Esophagus muscularis mucosa (tissue), 4 donors: ENCODE measurements around the gene TBC1D16. TPM values are rescaled to one million over a fixed set of nuclear protein-coding genes. Genes with fewer than 3 reads are reported as not detected.

Experiments used
- DNase-seq: peaks from one replicate; pipeline ENCODE4 v3.0.0-alpha.2; 2017; ENCODE audit errors: extremely low spot score
- H3K27ac ChIP-seq, 4 donors: fragments of 200-600 bp; sonication (generic); replicated peaks in 1 of 4; 1 replicate in 3 of 4; 2 replicates in 1 of 4; pipeline ENCODE4 v1.5.1; 2016 to 2019; ENCODE audit warnings: mild to moderate bottlenecking in 1 of 4
- H3K27me3 ChIP-seq, 4 donors: fragments of 200-600 bp; sonication (generic); one replicate each; pipeline versions ENCODE4 v1.5.1 to v1.6.0; 2016 to 2019
- H3K36me3 ChIP-seq, 4 donors: fragments of 200-600 bp; sonication (generic); one replicate each; pipeline ENCODE4 v1.5.1; 2016 to 2019
- H3K4me1 ChIP-seq, 4 donors: fragments of 200-600 bp; sonication (generic); one replicate each; pipeline ENCODE4 v1.5.1; 2016 to 2019
- H3K4me3 ChIP-seq, 4 donors: fragments of 200-600 bp; sonication (generic); 1 replicate in 2 of 4; 2 replicates in 2 of 4; pipeline ENCODE4 v1.5.1; 2016 to 2019; ENCODE audit warnings: mild to moderate bottlenecking in 4 of 4, moderate library complexity in 1 of 4
- H3K9me3 ChIP-seq, 4 donors: fragments of 200-600 bp; sonication (generic); 1 replicate in 3 of 4; 2 replicates in 1 of 4; pipeline ENCODE4 v1.5.1; 2016 to 2019
- EP300 ChIP-seq: sonication (generic); formaldehyde crosslinking; IDR thresholded peaks from one replicate; pipeline ENCODE4 v1.6.1; 2017; ENCODE audit warnings: antibody characterized with exemption
- POLR2A ChIP-seq: fragments of 450-650 bp; IDR thresholded peaks from one replicate; pipeline ENCODE4 v1.6.1; 2017; ENCODE audit warnings: antibody characterized with exemption, moderate library complexity, mild to moderate bottlenecking, low read depth
- POLR2AphosphoS5 ChIP-seq, 2 donors: sonication (generic); formaldehyde crosslinking; IDR thresholded peaks; one replicate each; pipeline ENCODE4 v1.6.1; 2017; ENCODE audit warnings: antibody characterized with exemption in 2 of 2
- WGBS: methylation state at CpG from one replicate; pipeline ENCODE4 v1.1.5; 2018; 5-methylcytosine and 5-hydroxymethylcytosine counted together
- intact Hi-C: fragments of 100-400 bp; cut with DNase I; formaldehyde crosslinking; loops from one replicate; pipeline ENCODE4 v1.15.1; 2023
- total RNA-seq, 4 donors: library from RNA; depleted of rRNA; stranded (reverse); fragments of >200 nt; gene quantifications; one replicate each; pipeline versions ENCODE4 v1.1.0 to v1.2.1, GENCODE V29; 2016
- TF ChIP-seq, protein P1 (sequence below), 3 experiments: fragments of 200-600 bp in 2 of 3; fragments of 450-650 bp in 1 of 3; sonication (generic) in 2 of 3; IDR thresholded peaks; one replicate each; pipeline ENCODE4 v1.5.1; 2017 to 2019; ENCODE audit warnings: antibody characterized with exemption in 3 of 3, mild to moderate bottlenecking in 2 of 3, moderate library complexity in 1 of 3

The TBC1D16 gene
- total RNA-seq, 4 donors from 2014 or later: 30.3 to 37.4 (median 33.2) TPM

- no peak for DNase-seq
- Histone ChIP-seq H3K36me3 (peaks cover 0 to 18% (median 6%) of the 10 kb centered on the region in 4 donors), H3K4me1 (peaks cover 12 to 28% (median 20%) of the 10 kb centered on the region in 4 donors), H3K27ac (peak overlapping the region; percentile 86 to 94 (median 92)), H3K27me3 (no peaks in the 10 kb centered on the region), H3K4me3 (peak overlapping the region; percentile 79 to 92 (median 87)), H3K9me3 (no peaks in the 10 kb centered on the region)
- TF ChIP-seq POLR2AphosphoS5 (IDR thresholded peaks at IDR 0.05) (no peak), POLR2A (no peak), EP300 (no peak)
- TF ChIP-seq, protein P1, sequence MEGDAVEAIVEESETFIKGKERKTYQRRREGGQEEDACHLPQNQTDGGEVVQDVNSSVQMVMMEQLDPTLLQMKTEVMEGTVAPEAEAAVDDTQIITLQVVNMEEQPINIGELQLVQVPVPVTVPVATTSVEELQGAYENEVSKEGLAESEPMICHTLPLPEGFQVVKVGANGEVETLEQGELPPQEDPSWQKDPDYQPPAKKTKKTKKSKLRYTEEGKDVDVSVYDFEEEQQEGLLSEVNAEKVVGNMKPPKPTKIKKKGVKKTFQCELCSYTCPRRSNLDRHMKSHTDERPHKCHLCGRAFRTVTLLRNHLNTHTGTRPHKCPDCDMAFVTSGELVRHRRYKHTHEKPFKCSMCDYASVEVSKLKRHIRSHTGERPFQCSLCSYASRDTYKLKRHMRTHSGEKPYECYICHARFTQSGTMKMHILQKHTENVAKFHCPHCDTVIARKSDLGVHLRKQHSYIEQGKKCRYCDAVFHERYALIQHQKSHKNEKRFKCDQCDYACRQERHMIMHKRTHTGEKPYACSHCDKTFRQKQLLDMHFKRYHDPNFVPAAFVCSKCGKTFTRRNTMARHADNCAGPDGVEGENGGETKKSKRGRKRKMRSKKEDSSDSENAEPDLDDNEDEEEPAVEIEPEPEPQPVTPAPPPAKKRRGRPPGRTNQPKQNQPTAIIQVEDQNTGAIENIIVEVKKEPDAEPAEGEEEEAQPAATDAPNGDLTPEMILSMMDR (IDR thresholded peaks at IDR 0.05): no peak
- intact Hi-C loops: no loop called here
- WGBS: under 1% methylated on average over 33 of the region's 52 CpGs
Measured at GRCh38 chr17:80036715-80037477, 1.2 kb upstream of the TBC1D16 start.

DNA sequence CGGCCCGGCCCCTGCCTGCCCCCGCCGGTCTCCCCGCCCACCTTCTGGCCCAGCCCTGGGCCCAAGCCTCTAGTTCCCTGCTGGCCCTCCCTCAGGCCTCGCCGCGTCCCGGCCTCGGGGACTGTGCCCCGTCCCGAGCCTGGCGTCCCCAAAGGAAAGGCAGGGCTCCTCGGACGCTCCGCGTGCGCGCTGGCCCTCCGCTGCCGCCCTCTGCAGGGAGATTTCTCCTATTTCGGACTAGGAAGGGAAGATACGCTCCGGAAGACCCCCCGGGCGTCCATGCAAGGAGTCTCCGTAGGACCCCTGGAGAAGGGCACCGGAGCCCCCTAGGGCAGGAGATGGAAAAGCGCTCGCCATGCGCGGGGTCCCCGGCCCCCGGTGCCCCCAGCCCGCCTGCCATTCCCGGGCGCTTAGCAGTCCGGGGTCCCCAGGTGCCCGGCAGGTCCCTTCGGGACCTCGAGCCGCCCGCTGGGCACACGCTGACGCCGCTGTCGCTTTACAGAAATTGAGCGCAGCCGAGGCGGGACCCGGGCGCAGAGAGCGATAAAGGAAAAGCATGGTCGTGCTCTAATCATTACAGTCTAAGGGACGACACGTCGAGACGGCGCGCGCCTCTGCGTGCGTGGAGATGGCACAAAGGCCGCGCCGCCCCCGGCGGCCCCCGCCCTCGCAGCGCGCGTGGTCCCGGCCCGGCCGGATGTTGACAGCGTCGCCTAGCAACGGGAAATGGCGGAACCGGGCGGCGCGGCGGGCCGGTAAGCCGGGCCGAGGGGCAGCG, 454 bp upstream of the TBC1D16 start, which contains the start of gene CCDC40:
TSS of gene CCDC40 (plus strand) at position 706 of the 778 bp plus-strand sequence. CDS start at position 727, 21 bp downstream.
- Histone ChIP-seq H3K4me3 (peak within 1 kb of the TSS; percentile 79 to 92 (median 87)), H3K36me3 (peaks cover 0 to 13% (median 5%) of the 10 kb centered on the region in 4 donors), H3K9me3 (no peaks in the 10 kb centered on the region), H3K27ac (peak within 1 kb of the TSS; percentile 86 to 94 (median 92)), H3K4me1 (peaks cover 12 to 31% (median 22%) of the 10 kb centered on the region in 4 donors), H3K27me3 (no peaks in the 10 kb centered on the region)
- TF ChIP-seq EP300 (no peak), POLR2AphosphoS5 (IDR thresholded peaks at IDR 0.05) (peak; percentile 73 to 83), POLR2A (peak; percentile 48)
- TF ChIP-seq, protein P1 (IDR thresholded peaks at IDR 0.05): peak in 1 of 3 experiments; percentile 15
- peak; percentile 94 for DNase-seq
- intact Hi-C loops: no loop called here
- under 1% methylated on average over 26 of the region's 89 CpGs for WGBS

DNA sequence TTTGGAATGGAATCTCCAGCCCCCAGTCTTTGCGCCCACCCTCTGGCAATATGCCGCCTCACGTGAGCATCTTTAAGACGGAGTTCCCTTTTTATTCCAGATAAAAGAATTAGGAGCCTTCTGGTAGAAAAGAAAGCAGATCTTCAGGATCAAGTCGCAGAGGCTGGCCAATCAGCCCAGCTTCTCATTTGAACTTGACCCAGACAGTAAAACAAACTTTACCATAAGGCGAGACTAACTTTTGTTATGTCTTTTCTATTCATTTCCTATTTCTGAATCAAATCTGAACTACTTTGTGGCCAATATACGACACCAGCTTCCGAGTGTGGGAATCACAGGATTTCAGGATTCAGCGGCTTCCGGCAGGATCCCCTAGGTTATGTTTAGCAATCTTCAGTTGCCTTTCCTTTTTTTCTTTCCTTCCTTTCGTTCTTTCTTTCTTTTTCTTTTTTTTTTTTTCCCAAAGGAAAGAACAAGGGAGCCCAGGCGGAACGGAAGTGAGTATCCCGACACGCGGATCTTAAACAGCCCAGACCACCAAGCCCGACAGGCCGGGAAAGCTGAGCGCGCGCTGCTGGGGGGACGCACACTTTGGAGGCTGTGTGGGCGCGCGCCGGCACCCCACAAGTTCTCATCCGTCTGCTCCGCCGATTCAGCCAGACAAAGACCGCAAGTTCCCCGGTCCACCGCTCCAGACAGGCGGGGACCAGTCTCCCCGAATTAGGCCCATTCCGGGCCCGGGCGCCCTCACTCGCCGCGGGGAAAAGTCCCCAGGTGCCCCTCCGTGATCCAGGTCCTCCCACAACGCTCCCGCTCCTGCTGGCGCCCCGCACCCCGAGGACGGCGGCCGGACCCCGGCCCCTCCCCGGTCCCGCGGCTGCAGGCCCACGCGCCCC, 633 bp downstream of the TBC1D16 start:
- TF ChIP-seq POLR2A (no peak), POLR2AphosphoS5 (IDR thresholded peaks at IDR 0.05) (no peak), EP300 (no peak)
- TF ChIP-seq, protein P1 (IDR thresholded peaks at IDR 0.05): no peak
- H3K4me3 ChIP-seq: peak overlapping the region; percentile 79 to 92 (median 87)
- peak overlapping the region; percentile 81 to 94 (median 89) for H3K27ac ChIP-seq
- intact Hi-C loops: no loop called here
- H3K4me1 ChIP-seq: peaks cover 13 to 42% (median 30%) of the 10 kb centered on the region in 4 donors
- whole genome bisulfite sequencing: 1% methylated on average over 30 of the region's 55 CpGs
- H3K36me3 ChIP-seq: peaks cover 0 to 4% (median 1%) of the 10 kb centered on the region in 4 donors
- H3K9me3 ChIP-seq: no peaks in the 10 kb centered on the region
- no peak for DNase-seq
- no peaks in the 10 kb centered on the region for H3K27me3 ChIP-seq

GRCh38 chr17:80033840-80034239, 1.8 kb downstream of the TBC1D16 start:
- peaks cover 25 to 54% (median 42%) of the 10 kb centered on the region in 4 donors for H3K4me1 ChIP-seq
- intact Hi-C loops: no loop called here
- no peaks in the 10 kb centered on the region for H3K27me3 ChIP-seq
- no peak for TF ChIP-seq POLR2A
- no peak for TF ChIP-seq EP300
- TF ChIP-seq, protein P1 (IDR thresholded peaks at IDR 0.05): no peak
- no peak for TF ChIP-seq POLR2AphosphoS5 (IDR thresholded peaks at IDR 0.05)
- no peak for DNase-seq
- H3K4me3 ChIP-seq: no peak overlapping the region
- 93% methylated on average over 4 of the region's 4 CpGs for WGBS
- H3K36me3 ChIP-seq: no peaks in the 10 kb centered on the region
- H3K9me3 ChIP-seq: no peaks in the 10 kb centered on the region
- no peak overlapping the region for H3K27ac ChIP-seq
